Esophagus muscularis mucosa (tissue), 4 donors: ENCODE data around the gene NCOA7. TPM values are rescaled to one million over a fixed set of nuclear protein-coding genes. Genes with fewer than 3 reads are reported as not detected.
A peak's percentile ranks its signal among the peaks of the same experiment; 100 is the strongest.

Experiments
- DNase-seq: peaks from one replicate; pipeline ENCODE4 v3.0.0-alpha.2; 2017; ENCODE audit errors: extremely low spot score
- H3K27ac ChIP-seq, 4 donors: fragments of 200-600 bp; sonication (generic); replicated peaks in 1 of 4; 1 replicate in 3 of 4; 2 replicates in 1 of 4; pipeline ENCODE4 v1.5.1; 2016 to 2019; ENCODE audit warnings: mild to moderate bottlenecking in 1 of 4
- H3K27me3 ChIP-seq, 4 donors: fragments of 200-600 bp; sonication (generic); one replicate each; pipeline versions ENCODE4 v1.5.1 to v1.6.0; 2016 to 2019
- H3K36me3 ChIP-seq, 4 donors: fragments of 200-600 bp; sonication (generic); one replicate each; pipeline ENCODE4 v1.5.1; 2016 to 2019
- H3K4me1 ChIP-seq, 4 donors: fragments of 200-600 bp; sonication (generic); one replicate each; pipeline ENCODE4 v1.5.1; 2016 to 2019
- H3K4me3 ChIP-seq, 4 donors: fragments of 200-600 bp; sonication (generic); 1 replicate in 2 of 4; 2 replicates in 2 of 4; pipeline ENCODE4 v1.5.1; 2016 to 2019; ENCODE audit warnings: mild to moderate bottlenecking in 4 of 4, moderate library complexity in 1 of 4
- H3K9me3 ChIP-seq, 4 donors: fragments of 200-600 bp; sonication (generic); 1 replicate in 3 of 4; 2 replicates in 1 of 4; pipeline ENCODE4 v1.5.1; 2016 to 2019
- CTCF ChIP-seq, 3 experiments: fragments of 200-600 bp in 2 of 3; fragments of 450-650 bp in 1 of 3; sonication (generic) in 2 of 3; IDR thresholded peaks; one replicate each; pipeline ENCODE4 v1.5.1; 2017 to 2019; ENCODE audit warnings: antibody characterized with exemption in 3 of 3, mild to moderate bottlenecking in 2 of 3, moderate library complexity in 1 of 3
- EP300 ChIP-seq: sonication (generic); formaldehyde crosslinking; IDR thresholded peaks from one replicate; pipeline ENCODE4 v1.6.1; 2017; ENCODE audit warnings: antibody characterized with exemption
- POLR2A ChIP-seq: fragments of 450-650 bp; IDR thresholded peaks from one replicate; pipeline ENCODE4 v1.6.1; 2017; ENCODE audit warnings: antibody characterized with exemption, moderate library complexity, mild to moderate bottlenecking, low read depth
- POLR2AphosphoS5 ChIP-seq, 2 donors: sonication (generic); formaldehyde crosslinking; IDR thresholded peaks; one replicate each; pipeline ENCODE4 v1.6.1; 2017; ENCODE audit warnings: antibody characterized with exemption in 2 of 2
- WGBS: methylation state at CpG from one replicate; pipeline ENCODE4 v1.1.5; 2018; 5-methylcytosine and 5-hydroxymethylcytosine counted together
- intact Hi-C: fragments of 100-400 bp; cut with DNase I; formaldehyde crosslinking; loops from one replicate; pipeline ENCODE4 v1.15.1; 2023
- total RNA-seq, 4 donors: library from RNA; depleted of rRNA; stranded (reverse); fragments of >200 nt; gene quantifications; one replicate each; pipeline versions ENCODE4 v1.1.0 to v1.2.1, GENCODE V29; 2016

The NCOA7 gene
- total RNA-seq, 4 donors from 2014 or later = 15.4 to 29.0 (median 19.9) TPM

- Histone ChIP-seq H3K27ac (no peak overlapping the region), H3K4me3 (no peak overlapping the region), H3K4me1 (no peaks in the 10 kb centered on the region), H3K36me3 (no peaks in the 10 kb centered on the region), H3K27me3 (no peaks in the 10 kb centered on the region), H3K9me3 (no peaks in the 10 kb centered on the region)
- DNase-seq = no peak
- intact Hi-C loops = no loop called here
- no peak for TF ChIP-seq CTCF (IDR thresholded peaks at IDR 0.05)
- no peak for TF ChIP-seq POLR2A
- TF ChIP-seq EP300 = no peak
- no peak for TF ChIP-seq POLR2AphosphoS5 (IDR thresholded peaks at IDR 0.05)
Observed at GRCh38 chr6:125863023-125863422, 72.3 kb downstream of the NCOA7 start.

- 60% methylated on average over 4 of the region's 4 CpGs for WGBS
- intact Hi-C loops = no loop called here
- TF ChIP-seq EP300 = no peak
- no peak for TF ChIP-seq POLR2AphosphoS5 (IDR thresholded peaks at IDR 0.05)
Observed at GRCh38 chr6:125865015-125865414, 74.3 kb downstream of the NCOA7 start.

GRCh38 chr6:125866433-125866832 lies 75.7 kb downstream of the NCOA7 start:
- DNase-seq = no peak
- Histone ChIP-seq H3K36me3 (no peaks in the 10 kb centered on the region), H3K9me3 (no peaks in the 10 kb centered on the region), H3K27me3 (no peaks in the 10 kb centered on the region), H3K4me1 (peaks cover 0 to 17% (median 7%) of the 10 kb centered on the region in 4 donors), H3K27ac (no peak overlapping the region), H3K4me3 (no peak overlapping the region)
- TF ChIP-seq CTCF (IDR thresholded peaks at IDR 0.05) (no peak), EP300 (no peak), POLR2AphosphoS5 (IDR thresholded peaks at IDR 0.05) (no peak), POLR2A (no peak)
- intact Hi-C loops = no loop called here

More at GRCh38 chr6:125865015-125865414, 74.3 kb downstream of the NCOA7 start:
- no peaks in the 10 kb centered on the region for H3K9me3 ChIP-seq
- no peaks in the 10 kb centered on the region for H3K36me3 ChIP-seq
- DNase-seq = no peak
- peaks cover 0 to 16% (median 7%) of the 10 kb centered on the region in 4 donors for H3K4me1 ChIP-seq
- H3K27me3 ChIP-seq = no peaks in the 10 kb centered on the region
- H3K27ac ChIP-seq = no peak overlapping the region
- no peak overlapping the region for H3K4me3 ChIP-seq

GRCh38 chr6:125867483-125867942 lies 76.8 kb downstream of the NCOA7 start:
- Histone ChIP-seq H3K4me1 (peaks cover 0 to 17% (median 7%) of the 10 kb centered on the region in 4 donors), H3K4me3 (no peak overlapping the region), H3K27me3 (no peaks in the 10 kb centered on the region), H3K36me3 (no peaks in the 10 kb centered on the region), H3K9me3 (no peaks in the 10 kb centered on the region), H3K27ac (no peak overlapping the region)
- intact Hi-C loops = no loop called here
- no peak for DNase-seq
- WGBS = 96% methylated on average over 6 of the region's 6 CpGs
- TF ChIP-seq POLR2AphosphoS5 (IDR thresholded peaks at IDR 0.05) = no peak
- TF ChIP-seq CTCF (IDR thresholded peaks at IDR 0.05) = no peak
- no peak for TF ChIP-seq POLR2A
- TF ChIP-seq EP300 = no peak

- H3K27ac ChIP-seq = peak overlapping the region in 2 of 4 donors; percentile 30 to 53
- peaks cover 0 to 17% (median 7%) of the 10 kb centered on the region in 4 donors for H3K4me1 ChIP-seq
- H3K9me3 ChIP-seq = no peaks in the 10 kb centered on the region
- DNase-seq = no peak
- TF ChIP-seq EP300 (no peak), POLR2A (no peak), CTCF (IDR thresholded peaks at IDR 0.05) (no peak), POLR2AphosphoS5 (IDR thresholded peaks at IDR 0.05) (no peak)
- H3K4me3 ChIP-seq = no peak overlapping the region
- intact Hi-C loops = no loop called here
- 77% methylated on average over 2 of the region's 2 CpGs for WGBS
- no peaks in the 10 kb centered on the region for H3K27me3 ChIP-seq
- H3K36me3 ChIP-seq = no peaks in the 10 kb centered on the region
Observed at GRCh38 chr6:125868252-125868651, 77.5 kb downstream of the NCOA7 start.
